ENCODE data around the gene SLC25A30.

GRCh38 chr13:45439781-45440462, 21.7 kb upstream of the SLC25A30 start:
- TF ChIP-seq POLR2A (IDR thresholded peaks at IDR 0.05) (no peak), CTCF (IDR thresholded peaks at IDR 0.05) (no peak)
